Posterior cingulate gyrus (tissue), 11 donors: ENCODE results near the gene NAGPA.

Experiments used
- DNase-seq, 10 donors: peaks; one replicate each; pipeline versions ENCODE4 v3.0.0 to v3.0.0-alpha.2; 2020 to 2021; ENCODE audit warnings: mixed read lengths in 3 of 10
- intact Hi-C: fragments of 100-400 bp; cut with DNase I; formaldehyde crosslinking; loops from one replicate; pipeline ENCODE4 v1.15.1; 2023

The NAGPA gene

GRCh38 chr16:5010576-5011329 lies 23.0 kb downstream of the NAGPA start:
- intact Hi-C loops = no loop called here
- DNase-seq = peak in 2 of 10 donors; percentile 25 to 72

- intact Hi-C loops = no loop called here
- DNase-seq = peak in 3 of 10 donors; percentile 35 to 61 (median 50)
Observed at GRCh38 chr16:5008311-5008731, 25.4 kb downstream of the NAGPA start.

DNA sequence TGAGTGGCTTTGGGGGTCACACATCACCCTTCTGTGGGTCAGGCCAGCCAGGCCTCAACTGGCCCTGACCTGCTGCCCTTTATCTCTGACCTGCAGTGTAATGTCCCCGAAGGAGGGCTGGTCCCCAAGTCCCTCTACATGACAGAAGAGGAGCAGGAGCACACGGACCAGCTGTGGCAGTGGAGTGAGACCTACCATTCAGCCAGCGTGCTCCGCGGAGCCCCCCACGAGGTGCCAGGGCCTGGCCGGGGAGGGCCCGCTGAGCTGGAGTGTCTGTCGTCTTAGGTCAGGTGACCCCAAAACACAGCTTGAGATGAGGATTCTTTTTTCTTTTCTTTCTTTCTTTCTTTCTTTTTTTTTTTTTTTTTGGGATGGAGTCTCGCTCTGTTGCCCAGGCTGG lies 26.5 kb downstream of the NAGPA start:
- intact Hi-C loops = no loop called here
- DNase-seq = peak in 2 of 10 donors; percentile 61 to 76

DNA sequence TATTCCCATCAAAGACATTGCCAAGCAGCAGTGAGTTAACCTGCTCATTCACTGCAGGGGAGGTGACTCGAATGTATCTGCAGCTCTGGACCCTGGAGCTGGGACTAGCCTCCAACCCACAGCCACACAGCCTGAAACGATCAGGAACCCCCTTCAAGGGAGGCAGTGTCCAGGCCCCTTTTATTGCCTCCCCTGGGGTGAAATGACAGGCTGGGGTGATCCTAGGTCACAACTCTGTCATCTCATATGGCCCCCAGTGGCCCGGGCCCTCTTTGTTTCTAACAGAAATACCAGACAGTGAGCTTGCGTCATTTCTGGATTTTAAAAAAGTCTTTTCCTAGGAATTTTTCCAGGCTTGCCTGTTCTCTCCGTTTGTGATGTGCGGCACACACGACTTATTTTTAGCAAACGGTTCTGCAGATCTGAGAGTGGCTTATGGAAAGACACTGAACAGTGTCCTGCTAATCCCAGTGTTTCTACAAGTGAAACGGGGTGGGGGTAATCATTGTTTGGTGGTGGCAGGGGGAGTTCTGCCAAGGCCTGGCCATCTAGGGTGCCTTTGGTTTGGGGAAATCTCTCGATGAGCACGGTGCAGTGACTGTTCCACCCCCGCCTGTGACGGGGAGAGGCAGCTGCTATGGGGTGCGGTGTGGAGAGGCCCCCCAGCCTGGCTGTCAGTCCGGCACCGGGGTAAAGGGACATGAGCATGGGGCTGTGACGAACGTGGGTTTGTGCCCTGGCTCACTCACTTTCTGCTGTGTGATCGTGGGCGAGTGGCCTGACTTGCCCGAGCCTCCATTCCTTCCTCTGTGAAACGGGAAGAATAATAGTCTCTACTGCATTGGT lies 27.2 kb downstream of the NAGPA start:
- intact Hi-C loops = no loop called here
- peak in 5 of 10 donors; percentile 48 to 91 (median 85) for DNase-seq

GRCh38 chr16:5005916-5006315 lies 27.8 kb downstream of the NAGPA start:
- intact Hi-C loops = no loop called here
- peak in 3 of 10 donors; percentile 27 to 69 (median 64) for DNase-seq

DNA sequence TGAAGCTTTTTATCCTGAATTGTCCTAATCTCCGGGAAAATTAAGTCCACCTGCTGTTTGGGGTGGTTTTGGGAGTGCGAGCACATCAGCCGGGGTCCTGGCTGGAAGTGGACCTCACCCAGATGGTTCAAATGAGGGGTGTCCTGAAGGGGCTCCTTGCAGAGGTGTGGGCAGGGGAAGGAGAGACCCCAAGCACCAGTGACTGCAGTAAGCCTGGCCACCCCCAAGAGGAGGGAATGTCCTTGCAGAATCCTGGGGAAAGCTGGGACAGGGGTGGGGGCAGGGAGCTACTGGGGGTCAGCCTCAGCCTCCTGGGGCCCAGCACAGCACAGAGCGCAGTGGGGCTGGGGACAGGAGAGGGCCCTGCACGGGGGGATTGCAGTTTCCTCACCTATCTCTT lies 29.4 kb downstream of the NAGPA start:
- peak in 3 of 10 donors; percentile 12 to 70 (median 26) for DNase-seq
- intact Hi-C loops = no loop called here

DNA sequence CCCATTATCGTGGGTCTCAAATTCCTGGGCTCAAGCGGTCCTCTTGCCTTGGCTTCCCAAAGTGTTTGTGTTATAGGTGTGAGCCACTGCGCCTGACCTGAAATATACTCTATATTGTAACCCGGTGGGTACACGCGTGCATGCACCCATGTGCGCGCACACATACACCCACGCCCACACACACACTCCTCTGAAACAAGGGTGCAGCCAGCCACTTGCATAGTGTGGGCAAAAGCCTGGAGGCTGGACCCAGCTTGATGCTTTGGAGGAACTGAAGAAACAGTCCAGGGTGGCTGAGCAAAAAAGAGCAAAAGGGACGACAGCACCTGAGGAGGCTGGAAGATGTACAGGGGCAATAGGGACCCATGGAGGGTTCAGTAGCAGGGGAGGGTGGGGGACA lies 29.9 kb downstream of the NAGPA start:
- intact Hi-C loops = no loop called here
- peak in 4 of 10 donors; percentile 10 to 84 (median 74) for DNase-seq

GRCh38 chr16:5003211-5003610 lies 30.5 kb downstream of the NAGPA start:
- DNase-seq = peak in 3 of 10 donors; percentile 51 to 79 (median 76)
- intact Hi-C loops = no loop called here

DNA sequence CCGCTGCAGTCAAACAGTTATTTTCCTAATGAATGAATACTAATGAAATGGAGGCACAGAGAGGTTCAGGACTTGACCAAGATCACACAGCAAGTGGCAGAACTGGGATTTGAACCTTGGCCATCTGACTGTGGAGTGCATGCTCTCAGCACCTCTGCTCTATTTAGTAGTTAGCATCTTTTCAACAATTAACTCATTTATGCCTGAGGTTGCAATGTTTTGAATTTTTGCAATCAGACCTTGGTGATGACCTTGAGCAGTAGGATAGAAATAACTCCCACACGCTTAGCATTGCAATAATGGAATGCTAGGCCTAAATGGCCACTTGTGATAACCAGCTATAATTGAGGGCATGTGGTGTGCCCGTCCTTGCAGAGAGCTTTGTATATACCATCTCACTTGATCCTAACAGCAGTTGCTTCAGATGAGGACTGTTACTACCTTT lies 31.0 kb downstream of the NAGPA start:
- peak in 1 of 10 donors; percentile 2 for DNase-seq
- intact Hi-C loops = no loop called here

DNA sequence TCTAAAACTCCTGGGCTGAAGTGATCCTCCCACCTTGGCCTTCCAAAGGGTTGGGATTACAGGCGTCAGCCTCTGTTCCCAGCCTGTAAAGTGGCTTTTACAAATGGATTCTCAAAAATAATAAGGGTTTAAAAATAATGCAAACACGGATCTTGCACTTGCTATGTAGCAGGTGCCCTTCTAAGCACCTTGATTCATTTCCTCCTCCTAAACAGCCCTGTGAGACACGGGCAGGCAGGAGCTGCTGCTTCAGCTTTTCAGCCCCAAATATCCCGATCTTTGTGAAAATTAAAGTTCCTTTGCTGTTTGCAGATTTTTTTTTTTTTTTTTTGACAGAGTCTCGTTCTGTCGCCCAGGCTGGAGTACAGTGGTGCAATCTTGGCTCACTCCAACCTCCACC lies 31.7 kb downstream of the NAGPA start:
- peak in 2 of 10 donors; percentile 9 to 36 for DNase-seq
- intact Hi-C loops = no loop called here

- peak in 7 of 10 donors; percentile 46 to 93 (median 58) for DNase-seq
- intact Hi-C loops = no loop called here
Observed at GRCh38 chr16:5001571-5001970, 32.2 kb downstream of the NAGPA start.

DNA sequence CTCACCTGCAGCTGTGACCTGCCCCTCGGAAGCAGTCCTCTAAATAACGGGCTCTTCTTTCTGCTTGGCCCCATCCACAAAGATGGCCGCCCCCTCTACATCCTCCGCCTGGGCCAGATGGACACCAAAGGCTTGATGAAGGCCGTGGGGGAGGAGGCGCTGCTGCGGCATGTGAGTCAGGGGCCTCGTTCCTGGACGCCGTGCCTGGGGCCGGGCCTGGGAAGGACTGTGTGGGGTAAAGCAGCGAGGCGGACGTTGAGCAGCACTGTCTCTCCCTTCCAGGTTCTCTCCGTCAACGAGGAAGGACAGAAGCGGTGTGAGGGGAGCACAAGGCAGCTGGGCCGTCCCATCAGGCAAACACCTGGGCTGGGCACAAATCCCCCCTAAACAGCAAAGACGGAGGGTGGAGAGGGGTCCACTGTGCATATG lies 33.1 kb downstream of the NAGPA start:
- DNase-seq = peak in 2 of 10 donors; percentile 84 to 89
- intact Hi-C loops = no loop called here

GRCh38 chr16:4994719-4995434 lies 38.9 kb downstream of the NAGPA start:
- peak; percentile 61 to 97 (median 78) for DNase-seq
- intact Hi-C loops = loop anchor here (1.0 kb wide), 1 partner anchor 37 kb away; the partner anchor contains the start of gene SEC14L5

DNA sequence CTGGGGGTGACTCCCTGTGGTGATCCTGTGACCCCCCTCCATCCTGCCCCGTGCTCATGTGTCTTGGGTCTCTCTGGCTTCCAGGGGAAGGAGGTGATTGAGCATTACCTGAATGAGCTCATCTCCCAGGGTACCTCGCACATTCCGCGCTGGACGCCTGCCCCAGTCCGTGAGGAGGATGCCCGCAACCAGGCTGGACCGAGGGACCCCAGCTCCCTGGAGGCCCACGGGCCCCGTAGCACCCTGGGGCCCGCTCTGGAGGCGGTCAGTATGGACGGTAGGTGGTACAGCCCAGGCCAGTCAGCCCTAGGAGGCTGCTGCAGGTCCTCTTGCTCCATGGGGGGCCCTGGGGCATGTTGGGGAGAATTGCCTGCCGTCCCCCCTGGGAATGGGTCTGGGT lies 42.0 kb downstream of the NAGPA start:
- peak in 2 of 10 donors; percentile 66 to 70 for DNase-seq
- intact Hi-C loops = no loop called here

GRCh38 chr16:4990415-4990814 lies 43.3 kb downstream of the NAGPA start:
- intact Hi-C loops = no loop called here
- DNase-seq = peak in 2 of 10 donors; percentile 50 to 65

DNA sequence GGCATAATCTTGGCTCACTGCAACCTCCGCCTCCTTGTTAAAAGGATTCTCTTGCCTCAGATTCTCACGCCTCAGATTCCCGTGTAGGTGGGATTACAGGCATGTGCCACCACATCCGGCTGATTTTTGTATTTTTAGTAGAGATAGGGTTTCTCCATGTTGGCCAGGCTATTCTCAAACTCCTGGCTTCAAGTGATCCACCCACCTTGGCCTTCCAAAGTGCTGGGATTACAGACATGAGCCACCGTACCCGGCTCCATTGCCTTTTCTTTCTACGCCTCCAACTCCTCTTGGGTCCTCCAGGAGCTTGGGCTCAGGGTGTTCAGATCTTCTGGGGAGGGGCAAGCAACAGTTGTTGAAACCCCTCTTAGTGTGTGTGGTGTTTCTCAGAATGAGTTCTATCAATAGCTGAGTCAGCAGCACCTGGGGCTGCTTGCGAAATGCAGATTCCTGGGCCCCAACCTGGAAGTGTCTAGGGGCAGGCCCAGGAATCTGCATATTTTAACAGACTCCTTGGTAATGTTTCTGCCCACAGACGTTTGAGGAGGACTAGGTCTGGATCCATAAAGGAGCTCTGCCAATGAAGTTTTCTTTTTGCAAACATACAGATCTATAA lies 44.2 kb downstream of the NAGPA start:
- intact Hi-C loops = no loop called here
- DNase-seq = peak in 2 of 10 donors; percentile 60 to 74

DNA sequence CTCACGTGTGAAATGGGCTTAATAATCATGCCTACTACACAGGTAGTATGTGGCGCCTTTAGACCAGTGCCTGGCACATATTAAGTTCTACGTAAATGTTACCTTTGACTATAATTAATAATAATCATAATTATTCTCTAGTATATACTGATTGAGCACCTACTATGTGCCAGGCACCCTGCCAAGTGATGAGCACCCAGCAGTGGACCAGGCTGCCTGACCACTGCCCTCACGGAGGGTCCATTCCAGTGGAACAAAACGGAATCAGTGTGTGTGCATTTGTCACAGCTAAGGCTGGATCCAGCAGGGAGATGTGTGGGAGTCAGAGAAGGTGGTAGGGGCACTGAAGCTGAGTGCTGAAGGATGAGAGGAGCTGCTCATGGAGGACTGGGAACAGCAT lies 45.1 kb downstream of the NAGPA start:
- intact Hi-C loops = no loop called here
- DNase-seq = peak in 2 of 10 donors; percentile 10 to 27

DNA sequence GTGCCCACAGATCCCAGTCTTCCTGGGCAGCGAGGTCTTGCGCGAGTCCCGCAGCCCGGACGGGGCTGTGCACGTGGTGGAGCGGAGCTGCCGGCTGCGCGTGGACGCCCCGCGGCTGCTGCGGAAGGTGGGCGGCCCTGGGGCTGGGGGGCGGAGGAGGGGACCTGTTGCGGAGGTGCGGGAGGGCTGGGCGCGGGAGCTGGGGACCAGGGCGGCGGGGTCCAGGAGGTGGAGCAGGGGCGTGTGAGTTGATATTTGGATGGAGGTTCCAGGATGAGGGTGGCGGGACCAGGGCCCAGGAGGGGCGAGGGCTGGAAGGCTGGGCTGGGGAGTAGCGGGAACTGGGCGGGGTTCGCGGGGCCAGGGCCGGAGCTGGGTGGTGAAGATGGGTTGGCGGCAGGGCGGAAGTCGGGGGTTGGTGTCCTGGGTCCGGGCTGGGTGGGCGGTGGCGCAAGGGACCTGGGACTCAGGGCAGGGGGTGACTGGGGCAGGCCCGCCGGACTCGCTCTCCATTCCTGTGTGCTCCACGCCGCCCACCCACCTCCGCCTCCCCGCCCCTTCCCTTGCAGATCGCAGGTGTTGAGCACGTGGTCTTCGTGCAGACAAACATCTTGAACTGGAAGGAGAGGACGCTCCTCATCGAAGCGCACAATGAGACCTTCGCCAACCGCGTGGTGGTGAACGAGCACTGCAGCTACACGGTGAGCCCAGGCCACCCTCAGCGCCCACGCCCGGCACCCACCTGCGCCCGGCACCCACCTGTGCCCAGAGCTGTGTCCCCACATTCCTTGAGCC lies 46.0 kb downstream of the NAGPA start:
- intact Hi-C loops = no loop called here
- peak in 2 of 10 donors; percentile 72 to 78 for DNase-seq

- peak in 1 of 10 donors; percentile 55 for DNase-seq
- intact Hi-C loops = no loop called here
Observed at GRCh38 chr16:4987250-4987579, 46.5 kb downstream of the NAGPA start.
